ENCODE results near the gene MGMT. TPM values are rescaled to one million over a fixed set of nuclear protein-coding genes. Genes with fewer than 3 reads are reported as not detected.

The MGMT gene
- polyA plus RNA-seq, 3 donors: 11.7 to 28.1 (median 22.7) TPM

- 69 to 83% (median 82%) methylated on average over 4 of the region's 4 CpGs for WGBS, 3 donors
- no peak overlapping the region for H3K27ac ChIP-seq (ENCODE audit: low read depth, low read length)
Measured at GRCh38 chr10:129678186-129678585, 211.1 kb downstream of the MGMT start.

GRCh38 chr10:129679207-129679606 lies 212.2 kb downstream of the MGMT start:
- 65 to 94% (median 83%) methylated on average over 10 of the region's 10 CpGs for WGBS, 3 donors
- H3K27ac ChIP-seq (ENCODE audit: low read depth, low read length): no peak overlapping the region

GRCh38 chr10:129680661-129681344 lies 213.8 kb downstream of the MGMT start:
- WGBS, 3 donors: 94 to 97% (median 96%) methylated on average over 32 of the region's 32 CpGs
- H3K27ac ChIP-seq (ENCODE audit: low read depth, low read length): no peak overlapping the region

- H3K27ac ChIP-seq (ENCODE audit: low read depth, low read length): no peak overlapping the region
- WGBS, 3 donors: 58 to 88% (median 59%) methylated on average over 5 of the region's 5 CpGs
Measured at GRCh38 chr10:129681856-129682255, 214.8 kb downstream of the MGMT start.

- WGBS, 3 donors: 81 to 91% (median 85%) methylated on average over 1 of the region's 1 CpG
- no peak overlapping the region for H3K27ac ChIP-seq (ENCODE audit: low read depth, low read length)
Measured at GRCh38 chr10:129683519-129683918, 216.5 kb downstream of the MGMT start.

GRCh38 chr10:129683920-129684319 lies 216.9 kb downstream of the MGMT start:
- WGBS, 3 donors: 88 to 93% (median 93%) methylated on average over 3 of the region's 3 CpGs
- no peak overlapping the region for H3K27ac ChIP-seq (ENCODE audit: low read depth, low read length)

- WGBS, 3 donors: 90 to 94% (median 94%) methylated on average over 8 of the region's 8 CpGs
- H3K27ac ChIP-seq (ENCODE audit: low read depth, low read length): no peak overlapping the region
Measured at GRCh38 chr10:129685271-129685670, 218.2 kb downstream of the MGMT start.

GRCh38 chr10:129689671-129690071 lies 222.6 kb downstream of the MGMT start:
- no peak overlapping the region for H3K27ac ChIP-seq (ENCODE audit: low read depth, low read length)
- WGBS, 3 donors: 57 to 84% (median 72%) methylated on average over 4 of the region's 4 CpGs

GRCh38 chr10:129690248-129691070 lies 223.4 kb downstream of the MGMT start:
- peak overlapping the region; percentile 17 for H3K27ac ChIP-seq (ENCODE audit: low read depth, low read length)

GRCh38 chr10:129692695-129693094 lies 225.7 kb downstream of the MGMT start:
- H3K27ac ChIP-seq (ENCODE audit: low read depth, low read length): no peak overlapping the region
- 95 to 98% (median 95%) methylated on average over 8 of the region's 8 CpGs for WGBS, 3 donors

More at GRCh38 chr10:129690248-129691070, 223.4 kb downstream of the MGMT start:
- 68 to 91% (median 78%) methylated on average over 8 of the region's 8 CpGs for WGBS, 3 donors

GRCh38 chr10:129693382-129693781 lies 226.3 kb downstream of the MGMT start:
- WGBS, 3 donors: 96 to 99% (median 96%) methylated on average over 11 of the region's 11 CpGs
- H3K27ac ChIP-seq (ENCODE audit: low read depth, low read length): no peak overlapping the region

GRCh38 chr10:129694184-129694583 lies 227.1 kb downstream of the MGMT start:
- H3K27ac ChIP-seq (ENCODE audit: low read depth, low read length): no peak overlapping the region

GRCh38 chr10:129694691-129695243 lies 227.7 kb downstream of the MGMT start:
- no peak overlapping the region for H3K27ac ChIP-seq (ENCODE audit: low read depth, low read length)
- 52 to 77% (median 59%) methylated on average over 5 of the region's 5 CpGs for WGBS, 3 donors

More at GRCh38 chr10:129694184-129694583, 227.1 kb downstream of the MGMT start:
- 47 to 51% (median 49%) methylated on average over 4 of the region's 4 CpGs for WGBS, 3 donors

GRCh38 chr10:129695671-129696070 lies 228.6 kb downstream of the MGMT start:
- WGBS, 3 donors: 79 to 86% (median 82%) methylated on average over 13 of the region's 13 CpGs
- no peak overlapping the region for H3K27ac ChIP-seq (ENCODE audit: low read depth, low read length)

GRCh38 chr10:129696636-129697035 lies 229.6 kb downstream of the MGMT start:
- 97 to 99% (median 98%) methylated on average over 7 of the region's 7 CpGs for whole genome bisulfite sequencing, 3 donors
- H3K27ac ChIP-seq (ENCODE audit: low read depth, low read length): no peak overlapping the region

GRCh38 chr10:129697463-129698247 lies 230.6 kb downstream of the MGMT start:
- 87 to 94% (median 88%) methylated on average over 15 of the region's 15 CpGs for WGBS, 3 donors
- no peak overlapping the region for H3K27ac ChIP-seq (ENCODE audit: low read depth, low read length)

- WGBS, 3 donors: 85 to 91% (median 89%) methylated on average over 15 of the region's 15 CpGs
- H3K27ac ChIP-seq (ENCODE audit: low read depth, low read length): no peak overlapping the region
Measured at GRCh38 chr10:129699722-129700340, 232.8 kb downstream of the MGMT start.

- WGBS, 3 donors: 96 to 97% (median 97%) methylated on average over 17 of the region's 17 CpGs
Measured at GRCh38 chr10:129702605-129703004, 235.6 kb downstream of the MGMT start.

More at GRCh38 chr10:129702605-129703004, 235.6 kb downstream of the MGMT start:
- no peak overlapping the region for H3K27ac ChIP-seq (ENCODE audit: low read depth, low read length)
